ENCODE measurements around the gene TXNDC16. TPM values are rescaled to one million over a fixed set of nuclear protein-coding genes. Genes with fewer than 3 reads are reported as not detected.

TXNDC16 gene
- total and polyA plus RNA-seq, 9 of the 15 experiments (the other 6 are each of a cell fraction or from before 2014, with no cell fraction given): 1.8 to 6.2 (median 4.9) TPM

- TF ChIP-seq TRIM25 (IDR thresholded peaks at IDR 0.05; ENCODE audit: borderline replicate concordance) (no peak), ZNF347 (CRISPR knock-in tag; IDR thresholded peaks at IDR 0.05; ENCODE audit: low read depth) (no peak), CREB3 (tag; conservative IDR thresholded peaks at IDR 0.05; ENCODE audit: low read depth) (no peak), NBN (IDR thresholded peaks at IDR 0.05; ENCODE audit: low read depth) (no peak), ZNF583 (CRISPR knock-in tag; IDR thresholded peaks at IDR 0.05) (no peak), MTA3 (IDR thresholded peaks at IDR 0.05; ENCODE audit: borderline replicate concordance) (no peak), MEF2D (tag; conservative IDR thresholded peaks at IDR 0.05; ENCODE audit: low read depth) (no peak), MAX (CRISPR knock-in tag; IDR thresholded peaks at IDR 0.05) (no peak), ZNF639 (CRISPR knock-in tag; conservative IDR thresholded peaks at IDR 0.05 in 1 of 2, IDR thresholded peaks at IDR 0.05 in 1 of 2) (no peak), BCLAF1 (IDR thresholded peaks at IDR 0.05; ENCODE audit: borderline replicate concordance in 1 of 2, control insufficient read depth in 1 of 2, low read depth in 2 of 2, low read length in 1 of 2) (no peak), RBM25 (IDR thresholded peaks at IDR 0.05; ENCODE audit: low read depth, low read length, severe bottlenecking) (no peak), ZNF436 (CRISPR knock-in tag; IDR thresholded peaks at IDR 0.05) (no peak), DIDO1 (tag; IDR thresholded peaks at IDR 0.05; ENCODE audit: low read depth) (no peak), NR2C1 (IDR thresholded peaks at IDR 0.05) (no peak), NR2C1 (tag; IDR thresholded peaks at IDR 0.05) (no peak), ZNF644 (tag; IDR thresholded peaks at IDR 0.05; ENCODE audit: low read depth) (no peak), KLF13 (tag; IDR thresholded peaks at IDR 0.05; ENCODE audit: borderline replicate concordance, low read depth) (no peak), ZNF77 (CRISPR knock-in tag; IDR thresholded peaks at IDR 0.05) (no peak), USF2 (CRISPR knock-in tag; IDR thresholded peaks at IDR 0.05) (no peak), PHF21A (IDR thresholded peaks at IDR 0.05; ENCODE audit: borderline replicate concordance, low read depth) (no peak), SNRNP70 (optimal IDR thresholded peaks at IDR 0.05; ENCODE audit: low read depth, low read length) (no peak)
Observed at GRCh38 chr14:52547526-52547925, 4.8 kb downstream of the TXNDC16 start (continued).

Data from K562 (cell line).